Large intestine (tissue), 3 donors: Measurements from ENCODE around the gene ARHGAP45. TPM values are rescaled to one million over a fixed set of nuclear protein-coding genes. Genes with fewer than 3 reads are reported as not detected.

ENCODE experiments used
- DNase-seq, 2 donors: peaks; one replicate each; pipeline versions ENCODE4 v3.0.0 to v3.0.0-alpha.2; 2013
- H3K27ac ChIP-seq: one replicate; pipeline ENCODE4 v1.5.1; 2013; ENCODE audit warnings: low read length
- H3K27me3 ChIP-seq: 2 replicates; pipeline ENCODE4 v1.6.1; 2013; ENCODE audit warnings: low read length; ENCODE audit not compliant: control insufficient read depth, insufficient read depth
- H3K36me3 ChIP-seq: 2 replicates; pipeline ENCODE4 v1.6.1; 2013; ENCODE audit warnings: low read length; ENCODE audit not compliant: control insufficient read depth, insufficient read depth
- H3K4me1 ChIP-seq: one replicate; pipeline ENCODE4 v1.6.1; 2013; ENCODE audit warnings: low read length; ENCODE audit not compliant: control insufficient read depth, insufficient read depth
- H3K4me3 ChIP-seq: one replicate; pipeline ENCODE4 v1.5.1; 2013; ENCODE audit warnings: low read length
- H3K9me3 ChIP-seq: one replicate; pipeline ENCODE4 v1.6.1; 2013; ENCODE audit warnings: mild to moderate bottlenecking, low read depth, low read length, moderate library complexity; ENCODE audit not compliant: control insufficient read depth
- WGBS: methylation state at CpG from one replicate; pipeline ENCODE4 v1.1.5; 2013; ENCODE audit warnings: low lambda C conversion rate; ENCODE audit not compliant: insufficient coverage; 5-methylcytosine and 5-hydroxymethylcytosine counted together
- polyA plus RNA-seq: library from polyadenylated mRNA; unstranded; fragments of 120-200 nt; gene quantifications from one replicate; pipeline ENCODE4 v1.2.1, GENCODE V29; 2013

Gene ARHGAP45
- polyA plus RNA-seq, 1 donor, result 14.0 TPM

DNA sequence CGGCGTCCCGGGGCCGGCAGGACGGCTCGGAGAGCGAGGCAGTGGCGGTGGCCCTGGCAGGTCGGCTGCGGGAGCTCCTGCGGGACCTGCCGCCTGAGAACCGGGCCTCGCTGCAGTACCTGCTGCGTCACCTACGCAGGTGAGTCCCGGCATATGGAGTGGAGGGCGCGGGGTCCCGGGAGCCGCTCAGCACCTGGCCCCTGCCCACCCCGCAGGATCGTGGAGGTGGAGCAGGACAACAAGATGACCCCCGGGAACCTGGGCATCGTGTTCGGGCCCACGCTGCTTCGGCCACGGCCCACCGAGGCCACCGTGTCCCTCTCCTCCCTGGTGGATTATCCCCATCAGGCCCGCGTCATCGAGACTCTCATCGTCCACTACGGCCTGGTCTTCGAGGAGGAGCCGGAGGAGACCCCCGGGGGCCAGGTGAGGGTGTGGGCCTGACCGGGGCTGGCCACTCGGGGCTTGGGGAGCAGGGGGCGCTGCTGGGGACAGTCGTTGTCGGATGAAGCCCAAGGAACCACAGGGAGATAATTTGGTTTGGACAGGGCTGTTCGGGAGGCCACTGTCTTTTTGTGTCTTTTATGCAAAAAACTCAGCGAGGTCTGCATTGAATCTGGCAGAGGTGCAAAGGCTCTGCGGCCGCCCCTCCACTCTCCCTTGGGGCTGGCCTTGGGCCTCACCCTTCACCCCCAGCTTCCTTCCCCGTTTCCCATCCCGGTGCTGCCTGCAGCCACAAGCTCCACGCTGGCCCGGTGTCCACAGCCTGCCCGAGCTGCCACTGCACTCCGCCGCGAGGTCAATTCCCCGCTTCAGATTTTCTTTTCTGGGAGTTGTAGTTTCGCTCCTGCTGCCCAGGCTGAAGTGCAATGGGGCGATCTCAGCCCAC lies 16.2 kb downstream of the ARHGAP45 start:
- no peak for DNase-seq
- peaks cover 30% of the 10 kb centered on the region for H3K9me3 ChIP-seq
- peak overlapping the region; percentile 50 for H3K4me3 ChIP-seq
- H3K27ac ChIP-seq, result peak overlapping the region; percentile 69
- H3K4me1 ChIP-seq, result peaks cover 21% of the 10 kb centered on the region
- H3K36me3 ChIP-seq, result peaks cover 19% of the 10 kb centered on the region
- 100% methylated on average over 1 of the region's 59 CpGs for WGBS
- peaks cover 5% of the 10 kb centered on the region for H3K27me3 ChIP-seq

DNA sequence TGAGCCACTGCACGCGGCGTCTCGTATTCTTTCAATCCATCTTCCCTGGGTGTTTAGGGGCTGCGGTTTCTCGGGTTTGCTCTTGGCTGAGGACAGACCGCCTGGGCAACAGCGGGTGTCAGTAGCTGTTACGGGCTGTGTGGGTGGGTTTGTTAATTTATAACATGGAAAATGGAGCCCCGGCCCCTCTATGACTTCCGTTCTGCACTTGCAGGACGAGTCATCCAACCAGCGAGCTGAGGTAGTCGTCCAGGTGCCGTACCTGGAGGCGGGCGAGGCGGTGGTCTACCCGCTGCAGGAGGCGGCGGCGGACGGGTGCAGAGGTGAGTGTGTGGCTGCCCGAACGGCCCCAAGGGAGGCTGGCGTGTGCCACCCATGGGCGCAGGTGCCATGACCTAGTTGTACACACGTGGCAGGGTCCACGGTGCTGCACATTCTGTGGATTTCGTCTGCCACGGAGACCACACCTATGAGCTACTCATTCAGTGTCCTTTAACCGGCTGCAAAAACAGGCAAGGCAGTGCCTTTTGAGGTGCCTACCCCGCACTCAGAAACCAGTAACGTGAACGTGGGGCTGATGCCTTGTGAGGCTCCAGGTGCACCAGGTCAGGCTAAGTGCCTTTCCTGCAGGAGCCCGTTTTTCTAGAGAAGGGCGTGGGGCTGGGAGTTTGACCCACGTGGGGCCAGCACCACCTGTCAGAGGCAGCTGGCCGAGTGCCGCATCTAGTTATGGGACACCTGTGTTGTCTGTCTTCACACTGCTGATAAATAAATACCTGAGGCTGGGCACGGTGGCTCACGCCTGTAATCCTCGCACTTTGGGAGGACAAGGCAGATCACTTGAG lies 17.3 kb downstream of the ARHGAP45 start:
- WGBS, result no CpG with 5 or more reads among the region's 43 CpGs
- no peak for DNase-seq
- Histone ChIP-seq H3K4me1 (peaks cover 21% of the 10 kb centered on the region), H3K27me3 (peaks cover 5% of the 10 kb centered on the region), H3K36me3 (peaks cover 29% of the 10 kb centered on the region), H3K4me3 (no peak overlapping the region), H3K9me3 (peaks cover 34% of the 10 kb centered on the region), H3K27ac (no peak overlapping the region)

- Histone ChIP-seq H3K36me3 (peaks cover 36% of the 10 kb centered on the region), H3K27ac (no peak overlapping the region), H3K9me3 (peaks cover 25% of the 10 kb centered on the region), H3K4me3 (no peak overlapping the region), H3K27me3 (peaks cover 5% of the 10 kb centered on the region), H3K4me1 (peaks cover 21% of the 10 kb centered on the region)
- no peak for DNase-seq
- WGBS, result 74% methylated on average over 3 of the region's 8 CpGs
Measured at GRCh38 chr19:1085053-1085658, 18.2 kb downstream of the ARHGAP45 start.

DNA sequence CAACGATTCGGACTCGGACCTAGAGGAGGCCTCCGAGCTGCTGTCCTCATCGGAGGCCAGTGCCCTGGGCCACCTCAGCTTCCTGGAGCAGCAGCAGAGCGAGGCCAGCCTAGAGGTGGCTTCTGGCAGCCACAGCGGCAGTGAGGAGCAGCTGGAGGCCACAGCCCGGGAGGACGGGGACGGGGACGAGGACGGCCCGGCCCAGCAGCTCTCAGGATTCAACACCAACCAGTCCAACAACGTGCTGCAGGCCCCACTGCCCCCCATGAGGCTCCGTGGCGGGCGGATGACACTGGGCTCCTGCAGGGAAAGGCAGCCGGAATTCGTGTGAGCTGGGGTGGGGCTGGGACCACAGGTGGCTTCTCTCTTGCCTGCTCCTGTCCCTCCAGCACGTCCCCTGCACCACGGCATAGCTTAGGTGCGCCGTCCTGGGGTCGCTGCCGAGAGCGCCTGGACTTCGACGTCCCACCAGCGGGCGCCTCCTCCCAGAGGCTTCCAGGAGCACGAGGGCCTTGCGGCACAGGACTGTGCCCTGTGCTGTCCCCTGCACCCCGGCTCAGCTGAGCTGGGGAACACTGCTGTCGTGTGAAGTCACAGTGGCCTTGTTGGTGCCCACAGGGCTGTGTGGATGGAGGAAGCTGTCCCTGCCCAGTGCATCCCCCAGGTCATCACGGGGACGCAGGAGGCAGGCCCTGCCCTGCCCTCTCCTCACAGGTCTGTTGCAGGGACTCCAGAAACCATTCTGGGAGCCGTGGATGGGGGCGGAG lies 18.9 kb downstream of the ARHGAP45 start:
- Histone ChIP-seq H3K9me3 (peaks cover 22% of the 10 kb centered on the region), H3K27ac (no peak overlapping the region), H3K36me3 (peaks cover 39% of the 10 kb centered on the region), H3K4me1 (peaks cover 21% of the 10 kb centered on the region), H3K27me3 (peaks cover 5% of the 10 kb centered on the region), H3K4me3 (no peak overlapping the region)
- DNase-seq, result no peak
- no CpG with 5 or more reads among the region's 38 CpGs for WGBS

DNA sequence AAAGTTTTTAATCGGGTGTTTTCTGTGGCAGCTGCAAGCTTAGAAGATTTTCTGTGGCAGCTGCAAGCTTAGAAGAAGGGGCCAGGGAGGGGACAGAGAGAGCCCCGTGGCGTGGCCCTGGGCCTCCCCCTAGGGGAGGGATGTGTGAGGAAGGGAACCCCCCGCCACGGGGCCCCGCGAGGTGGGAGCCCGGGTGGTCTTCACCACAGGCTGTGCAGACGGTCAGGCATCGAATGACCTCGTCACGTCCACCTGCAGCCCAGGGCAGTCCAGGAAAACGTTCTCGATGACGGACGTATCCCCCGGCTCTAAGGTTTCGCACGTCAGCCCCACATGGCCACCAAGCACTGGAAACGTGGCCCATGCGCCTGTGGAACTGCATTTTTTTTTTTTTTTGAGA lies 19.6 kb downstream of the ARHGAP45 start:
- DNase-seq, result no peak
- WGBS, result no CpG with 5 or more reads among the region's 21 CpGs
- H3K36me3 ChIP-seq, result peaks cover 46% of the 10 kb centered on the region
- H3K4me1 ChIP-seq, result peaks cover 19% of the 10 kb centered on the region
- H3K27ac ChIP-seq, result no peak overlapping the region
- no peak overlapping the region for H3K4me3 ChIP-seq
- no peaks in the 10 kb centered on the region for H3K27me3 ChIP-seq
- peaks cover 14% of the 10 kb centered on the region for H3K9me3 ChIP-seq

DNA sequence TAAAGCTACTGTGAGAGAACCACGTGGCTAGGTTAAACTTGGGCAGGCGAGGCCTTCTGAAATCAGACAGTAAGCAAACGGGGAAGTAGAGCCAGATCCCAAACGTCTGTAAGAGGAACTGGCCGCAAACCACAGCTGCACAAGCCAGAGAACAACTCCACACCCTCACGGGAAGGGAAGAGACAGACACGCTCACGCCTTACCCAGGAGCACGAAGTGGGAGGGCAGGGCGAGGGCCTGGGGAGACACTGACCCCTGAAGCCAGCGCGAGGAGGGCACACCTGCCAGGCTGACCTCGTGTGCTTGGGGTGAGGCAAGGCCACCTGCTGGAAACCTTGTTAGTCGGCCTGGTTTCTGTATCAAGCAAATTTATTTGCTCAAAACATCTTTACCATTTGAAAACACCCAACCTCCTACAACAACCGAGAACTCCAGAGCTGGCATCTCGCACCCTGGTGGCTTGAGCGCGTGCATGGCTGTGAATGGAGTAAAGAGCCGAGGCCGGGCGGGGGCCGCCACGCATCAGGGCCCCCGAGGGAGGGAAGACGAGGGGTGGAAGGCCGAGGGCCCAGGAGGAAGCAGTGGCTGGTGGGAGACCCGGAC lies 20.9 kb downstream of the ARHGAP45 start:
- Histone ChIP-seq H3K4me3 (no peak overlapping the region), H3K4me1 (peaks cover 15% of the 10 kb centered on the region), H3K27me3 (no peaks in the 10 kb centered on the region), H3K27ac (no peak overlapping the region), H3K36me3 (peaks cover 53% of the 10 kb centered on the region), H3K9me3 (peaks cover 13% of the 10 kb centered on the region)
- no peak for DNase-seq
- 50% methylated on average over 2 of the region's 27 CpGs for WGBS

GRCh38 chr19:1088416-1089010 lies 21.5 kb downstream of the ARHGAP45 start:
- Histone ChIP-seq H3K4me3 (no peak overlapping the region), H3K4me1 (peaks cover 13% of the 10 kb centered on the region), H3K36me3 (peaks cover 59% of the 10 kb centered on the region), H3K9me3 (peaks cover 13% of the 10 kb centered on the region), H3K27ac (no peak overlapping the region), H3K27me3 (no peaks in the 10 kb centered on the region)
- no peak for DNase-seq
- WGBS, result no CpG with 5 or more reads among the region's 27 CpGs

- H3K27me3 ChIP-seq, result no peaks in the 10 kb centered on the region
- no peak for DNase-seq
- peaks cover 63% of the 10 kb centered on the region for H3K36me3 ChIP-seq
- no CpG with 5 or more reads among the region's 32 CpGs for WGBS
- no peak overlapping the region for H3K27ac ChIP-seq
- peaks cover 13% of the 10 kb centered on the region for H3K4me1 ChIP-seq
- H3K9me3 ChIP-seq, result peaks cover 13% of the 10 kb centered on the region
- H3K4me3 ChIP-seq, result no peak overlapping the region
Measured at GRCh38 chr19:1089126-1089771, 22.3 kb downstream of the ARHGAP45 start.

DNA sequence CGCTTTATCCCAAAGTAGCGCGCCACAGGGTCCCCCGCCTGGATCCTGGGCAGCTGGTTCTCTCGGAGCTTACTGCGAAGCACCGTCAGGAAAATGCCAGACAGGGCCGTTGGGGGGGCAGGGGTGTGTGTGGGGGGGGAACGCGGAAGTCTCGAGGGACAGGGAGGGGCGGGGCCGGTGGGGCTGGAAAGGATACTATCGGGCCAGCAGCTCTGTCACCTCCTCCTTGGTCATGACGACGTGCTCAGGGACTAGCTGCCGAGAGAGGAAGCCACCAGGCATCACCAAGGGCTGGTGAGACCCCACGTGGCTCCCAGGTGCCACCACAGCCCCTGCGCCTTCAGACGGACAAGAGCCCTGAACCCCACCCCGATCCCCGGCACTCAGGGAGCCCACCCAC lies 22.9 kb downstream of the ARHGAP45 start:
- H3K4me3 ChIP-seq, result no peak overlapping the region
- peaks cover 13% of the 10 kb centered on the region for H3K9me3 ChIP-seq
- H3K36me3 ChIP-seq, result peaks cover 63% of the 10 kb centered on the region
- DNase-seq, result no peak
- WGBS, result no CpG with 5 or more reads among the region's 22 CpGs
- H3K4me1 ChIP-seq, result peaks cover 11% of the 10 kb centered on the region
- H3K27me3 ChIP-seq, result no peaks in the 10 kb centered on the region
- H3K27ac ChIP-seq, result no peak overlapping the region
